GM18519 (cell line): ENCODE results near the gene TRAPPC14.
"Not testable (repeated sequence)": the region's sequence is repeated elsewhere in the genome, so short reads cannot be mapped to it uniquely, and the experiment has no call there.

ENCODE experiments used
- ATAC-seq: cut with Tn5 transposase; IDR thresholded peaks from one replicate; pipeline ENCODE4 v1.9.1; 2021; ENCODE audit warnings: mild to moderate bottlenecking, moderate library complexity; ENCODE audit not compliant: unreplicated experiment, low FRiP score

Gene TRAPPC14

DNA sequence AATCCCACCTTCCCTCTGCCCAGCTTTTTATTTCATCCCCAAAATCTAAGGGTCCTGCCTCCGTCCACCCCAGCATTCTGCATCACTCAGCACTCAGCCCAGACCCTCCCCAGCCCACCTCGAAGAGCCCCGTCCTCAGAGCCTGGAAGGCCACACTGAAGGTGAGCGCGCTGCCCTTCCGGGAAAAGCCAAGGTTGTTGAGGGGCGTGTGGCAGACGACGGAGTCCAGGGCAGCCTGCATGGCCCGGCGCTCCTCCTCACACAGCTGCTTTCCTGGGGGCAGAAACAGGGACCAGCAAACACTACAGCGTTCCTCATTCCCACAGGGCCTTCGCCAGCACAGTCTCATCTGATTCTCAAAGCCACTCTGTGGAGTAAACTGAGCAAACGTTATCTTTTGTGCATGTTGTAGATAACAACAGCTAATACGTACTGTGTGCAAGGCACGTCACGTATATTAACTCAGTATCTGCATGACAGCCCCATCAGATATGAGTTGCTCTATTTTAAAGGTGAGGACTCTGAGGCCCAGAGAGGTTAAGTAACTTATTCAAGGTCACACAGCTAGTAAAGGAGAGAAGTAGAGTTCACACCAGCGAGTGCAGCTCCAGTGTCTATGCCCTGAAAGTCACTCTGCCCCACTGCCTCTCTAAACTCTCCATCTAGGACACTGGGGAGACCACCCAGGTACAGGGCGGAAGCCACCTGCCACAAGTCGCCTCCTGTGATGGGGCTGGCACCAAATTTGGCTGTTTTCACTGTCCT, 2.8 kb downstream of the TRAPPC14 start:
- ATAC-seq = no peak

DNA sequence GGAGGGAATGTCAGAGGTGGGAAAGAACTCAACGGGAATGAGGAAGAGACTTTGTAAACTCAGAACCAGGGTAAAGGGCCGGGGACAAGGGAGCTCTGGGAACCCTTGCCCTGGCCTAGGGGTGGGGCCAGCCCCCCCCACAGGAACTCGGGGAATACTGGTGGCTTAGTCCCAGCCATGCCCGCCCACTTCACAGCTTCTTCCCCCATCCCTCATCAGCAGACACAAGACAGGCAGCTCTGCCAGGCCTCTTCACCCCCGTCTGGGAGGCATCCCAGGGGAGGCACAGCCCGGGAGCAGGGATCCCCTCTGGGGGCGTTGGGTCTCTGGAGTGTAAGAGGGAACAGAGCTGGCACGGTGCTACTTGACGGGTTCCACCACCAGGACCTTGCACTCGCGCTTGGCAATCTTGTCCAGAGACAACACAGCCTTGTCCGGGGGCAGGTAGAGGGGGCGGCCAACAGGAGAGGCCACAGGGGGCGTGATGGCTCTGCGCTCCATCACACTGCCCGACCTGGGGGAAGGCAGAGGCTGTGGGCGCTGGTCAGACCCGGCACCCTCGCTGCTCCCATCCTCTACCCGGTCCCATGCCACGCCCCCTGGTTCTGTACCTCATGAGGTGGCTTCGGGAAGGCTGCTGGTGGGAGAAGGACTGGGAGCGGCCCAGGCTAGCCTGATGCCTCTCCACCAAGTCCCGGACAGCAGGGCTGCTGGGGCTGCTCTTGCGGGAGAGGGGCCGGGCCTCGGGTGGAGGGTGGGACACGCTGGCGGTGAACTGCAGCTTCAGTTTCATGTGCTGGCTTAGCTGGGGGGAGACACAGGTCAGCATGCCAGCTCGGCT, 3.7 kb downstream of the TRAPPC14 start:
- no peak for ATAC-seq

DNA sequence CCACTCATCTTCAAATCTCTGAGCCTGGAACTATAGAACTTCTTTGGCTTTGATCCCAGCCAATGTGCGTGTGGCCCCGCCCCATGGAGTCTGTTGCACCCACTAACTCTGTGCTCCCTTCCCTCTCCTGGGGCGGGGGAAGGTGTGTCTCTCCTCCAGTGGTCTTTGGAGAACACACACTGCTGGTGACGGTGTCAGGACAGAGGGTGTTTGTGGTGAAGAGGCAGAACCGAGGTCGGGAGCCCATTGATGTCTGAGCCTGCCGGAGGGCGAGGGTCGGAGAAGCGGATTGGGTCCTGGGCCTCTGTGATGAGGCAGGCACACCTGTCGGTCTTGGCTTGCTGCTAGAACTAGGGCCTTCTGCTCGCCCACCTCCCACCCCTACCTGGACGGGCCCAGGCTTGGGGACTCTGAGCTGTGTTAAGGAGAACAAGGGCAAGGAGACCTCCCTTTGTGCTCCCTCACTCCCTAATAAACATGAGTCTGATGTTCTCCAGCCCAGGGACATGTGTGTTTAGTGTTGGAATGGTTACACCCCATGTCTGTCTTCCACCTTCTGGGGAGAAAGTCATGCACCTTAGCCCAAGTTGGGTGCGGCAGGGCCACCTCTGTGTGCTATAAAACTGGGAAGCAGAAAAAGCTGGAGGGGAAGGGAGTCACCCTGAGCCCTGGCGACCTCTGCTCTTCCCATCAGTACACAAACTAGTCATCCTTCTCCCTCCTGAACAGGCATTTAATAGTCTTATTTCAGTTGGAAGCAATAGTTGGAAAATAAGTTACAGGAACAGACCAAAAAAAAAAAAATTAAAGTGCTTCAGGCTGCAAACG, 4.6 kb downstream of the TRAPPC14 start:
- no peak for ATAC-seq

DNA sequence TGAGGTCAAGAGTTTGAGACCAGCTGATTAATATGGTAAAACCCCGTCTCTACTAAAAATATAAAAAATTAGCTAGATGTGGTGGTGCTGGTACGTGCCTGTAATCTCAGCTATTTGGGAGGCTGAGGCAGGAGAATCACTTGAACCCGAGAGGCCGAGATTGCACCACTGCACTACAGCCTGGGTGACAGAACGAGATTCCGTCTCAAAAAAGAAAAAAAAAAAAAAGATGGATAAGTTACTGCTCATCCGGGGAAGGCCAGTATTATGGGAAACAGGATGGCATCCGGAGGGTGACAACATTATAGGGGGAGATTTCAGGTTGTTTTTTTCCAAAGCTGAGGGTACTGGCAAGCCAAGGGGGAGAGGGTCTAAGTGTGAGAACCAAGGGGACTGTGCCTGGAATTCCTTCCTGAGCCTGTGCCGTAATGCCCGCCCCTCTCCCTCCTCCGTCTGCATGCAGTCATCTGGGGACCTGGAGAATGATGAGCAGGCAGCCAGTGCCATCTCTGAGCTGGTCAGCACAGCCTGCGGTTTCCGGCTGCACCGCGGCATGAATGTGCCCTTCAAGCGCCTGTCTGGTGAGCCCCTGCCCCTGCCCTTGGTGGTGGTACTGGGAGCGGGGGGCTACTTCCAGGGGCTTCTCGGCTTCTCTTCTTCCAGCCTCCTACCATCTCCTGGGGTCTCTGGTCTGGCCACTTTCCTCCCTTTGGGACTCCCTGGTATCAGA, 5.4 kb downstream of the TRAPPC14 start:
- no peak for ATAC-seq

DNA sequence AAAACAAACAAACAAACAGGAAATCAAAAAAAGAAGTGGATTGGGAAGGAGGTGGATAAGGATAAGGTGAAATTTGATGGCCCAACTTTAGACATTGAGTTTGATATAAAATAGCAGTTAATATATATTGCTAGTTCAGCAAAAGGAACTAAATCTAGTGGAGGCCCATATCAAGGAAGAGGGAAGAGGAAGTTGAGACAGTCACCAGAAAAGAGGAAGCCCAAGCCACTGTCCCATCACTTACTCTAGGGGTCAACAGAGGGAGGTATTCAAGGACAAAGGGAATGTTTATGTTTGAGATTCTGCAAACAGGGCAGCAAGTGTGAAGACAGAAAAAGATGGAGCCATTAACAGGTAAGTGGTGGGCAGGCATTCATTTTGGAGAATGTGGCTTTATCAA, 6.1 kb downstream of the TRAPPC14 start:
- no peak for ATAC-seq

DNA sequence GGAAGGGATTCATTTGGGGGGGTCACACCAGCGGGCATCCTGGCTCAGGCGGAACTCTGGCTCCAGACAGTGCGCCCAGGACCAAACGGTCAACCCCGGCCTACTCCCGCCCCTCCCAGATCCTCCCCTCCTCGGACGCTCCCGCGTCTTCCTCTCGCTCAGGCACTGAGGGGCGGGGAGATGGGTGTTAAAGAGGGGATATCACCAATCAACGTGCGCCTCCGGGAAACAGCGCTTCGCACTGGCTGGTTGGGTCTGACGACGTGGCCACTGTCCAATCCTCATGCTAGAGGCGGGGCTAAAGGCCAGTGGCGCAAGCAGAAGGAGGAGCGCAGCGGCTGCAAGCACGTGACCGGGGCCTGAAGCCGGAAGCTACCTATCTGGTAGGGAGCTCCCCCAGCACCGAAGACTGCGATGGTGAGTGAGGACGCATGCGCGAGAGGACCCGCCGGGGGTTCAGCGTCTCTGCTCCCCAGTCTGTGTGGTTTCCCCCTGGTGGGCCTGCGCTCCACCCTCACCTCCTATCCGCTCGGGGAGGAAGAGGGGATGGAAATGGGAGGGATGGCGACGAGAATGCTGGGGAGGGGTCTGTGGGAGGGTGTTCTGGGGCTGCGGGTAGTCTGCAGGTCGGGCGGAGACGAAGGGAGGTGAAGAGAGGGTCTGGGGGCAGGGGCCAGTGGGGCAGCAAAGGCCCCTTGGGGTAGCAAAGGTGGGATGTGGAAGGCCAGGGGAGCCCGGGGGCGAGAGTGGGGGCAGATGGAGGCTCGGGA, 9.8 kb downstream of the TRAPPC14 start, which contains the start of gene LAMTOR4:
LAMTOR4 (plus strand) TSS at position 360 of the 770 bp plus-strand sequence; CDS start at position 415, 55 bp downstream.
- peak; percentile 95 for ATAC-seq

DNA sequence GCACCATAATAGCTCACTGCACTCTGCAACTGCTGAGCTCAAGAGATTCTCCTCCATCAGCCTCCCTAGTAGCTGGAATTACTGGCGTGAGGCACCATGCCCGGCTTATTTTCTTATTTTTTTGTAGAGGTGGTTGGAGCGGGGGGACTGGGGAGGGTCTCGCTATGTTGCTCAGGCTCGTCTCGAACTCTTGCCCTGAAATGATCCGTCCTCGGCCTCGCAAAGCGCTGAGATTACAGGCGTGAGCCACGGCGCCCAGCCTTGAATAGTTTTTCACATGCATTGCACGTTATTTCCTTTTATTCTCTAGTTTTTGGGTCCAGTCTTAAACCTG, 10.3 kb downstream of the TRAPPC14 start:
- ATAC-seq = no peak

DNA sequence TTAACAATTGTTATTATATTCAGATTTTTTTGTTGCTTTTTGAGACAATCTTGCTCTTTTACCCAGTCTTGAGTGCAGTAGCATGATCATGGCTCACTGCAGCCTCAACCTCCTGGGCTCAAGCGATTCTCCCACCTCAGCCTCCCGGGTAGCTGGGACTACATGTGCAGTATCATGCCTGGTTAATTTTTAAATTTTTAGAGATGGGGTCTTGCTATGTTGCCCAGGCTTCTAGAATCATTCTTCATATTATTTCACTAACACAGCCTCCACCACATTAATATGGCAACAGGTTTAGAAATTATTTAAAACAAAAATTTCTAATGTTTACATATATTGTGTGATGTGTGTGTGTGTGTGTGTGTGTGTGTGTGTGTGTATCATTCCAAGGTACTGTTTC, 11.2 kb downstream of the TRAPPC14 start:
- ATAC-seq = no peak

DNA sequence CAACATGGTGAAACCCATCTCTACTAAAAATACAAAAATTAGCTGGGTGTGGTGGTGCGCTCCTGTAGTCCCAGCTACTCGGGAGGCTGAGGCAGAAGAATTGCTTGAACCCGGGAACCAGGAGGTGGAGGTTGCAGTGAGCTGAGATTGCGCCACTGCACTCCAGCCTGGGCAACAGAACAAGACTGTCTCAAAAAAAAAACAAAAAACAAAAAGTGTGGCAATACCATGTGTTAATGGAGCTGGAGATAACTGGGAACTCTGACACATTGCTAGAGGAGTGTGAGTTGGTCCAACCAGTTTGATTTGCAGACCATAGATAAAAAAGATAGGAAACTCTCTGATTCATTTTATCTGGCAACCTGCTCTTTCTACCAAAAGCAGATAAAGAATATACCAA, 12.2 kb downstream of the TRAPPC14 start:
- not testable (repeated sequence) for ATAC-seq

DNA sequence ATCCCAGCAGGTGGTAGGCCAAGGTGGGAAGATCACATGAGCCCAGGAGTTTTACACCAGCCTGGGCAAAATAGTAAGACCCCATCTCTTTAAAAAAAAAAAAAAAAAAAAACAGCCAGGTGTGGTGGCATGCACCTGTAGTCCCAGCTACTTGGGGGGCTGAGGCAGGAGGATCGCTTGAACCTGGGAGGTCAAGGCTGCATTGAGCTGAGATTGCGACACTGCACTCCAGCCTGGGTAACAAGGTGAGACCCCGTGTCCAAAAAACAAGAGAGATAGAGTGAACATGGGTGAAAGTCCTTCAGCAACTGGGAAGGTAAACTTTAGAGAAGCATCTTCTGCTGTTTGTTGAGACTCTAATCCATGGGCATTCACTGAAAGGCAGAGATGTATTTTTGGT, 16.1 kb downstream of the TRAPPC14 start:
- ATAC-seq = no peak

DNA sequence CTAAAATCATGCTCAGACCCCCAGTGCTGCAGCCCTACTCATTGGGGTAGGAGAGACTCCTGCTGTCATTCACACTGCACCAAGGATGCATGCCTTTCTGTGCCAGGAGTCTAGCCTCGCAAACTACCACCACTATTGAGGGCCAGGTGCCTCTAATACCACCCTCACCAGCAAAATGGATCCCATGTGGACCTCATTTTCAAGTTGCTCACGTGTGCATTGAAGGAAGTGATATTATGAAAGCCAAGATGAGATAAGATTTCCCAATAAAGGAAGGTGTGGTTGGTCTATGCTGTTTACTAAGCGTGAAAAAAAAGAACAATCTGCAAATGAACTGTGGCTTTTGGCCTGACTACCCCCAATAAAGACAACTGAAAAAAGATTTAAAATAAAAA, 17.0 kb downstream of the TRAPPC14 start:
- ATAC-seq = no peak

DNA sequence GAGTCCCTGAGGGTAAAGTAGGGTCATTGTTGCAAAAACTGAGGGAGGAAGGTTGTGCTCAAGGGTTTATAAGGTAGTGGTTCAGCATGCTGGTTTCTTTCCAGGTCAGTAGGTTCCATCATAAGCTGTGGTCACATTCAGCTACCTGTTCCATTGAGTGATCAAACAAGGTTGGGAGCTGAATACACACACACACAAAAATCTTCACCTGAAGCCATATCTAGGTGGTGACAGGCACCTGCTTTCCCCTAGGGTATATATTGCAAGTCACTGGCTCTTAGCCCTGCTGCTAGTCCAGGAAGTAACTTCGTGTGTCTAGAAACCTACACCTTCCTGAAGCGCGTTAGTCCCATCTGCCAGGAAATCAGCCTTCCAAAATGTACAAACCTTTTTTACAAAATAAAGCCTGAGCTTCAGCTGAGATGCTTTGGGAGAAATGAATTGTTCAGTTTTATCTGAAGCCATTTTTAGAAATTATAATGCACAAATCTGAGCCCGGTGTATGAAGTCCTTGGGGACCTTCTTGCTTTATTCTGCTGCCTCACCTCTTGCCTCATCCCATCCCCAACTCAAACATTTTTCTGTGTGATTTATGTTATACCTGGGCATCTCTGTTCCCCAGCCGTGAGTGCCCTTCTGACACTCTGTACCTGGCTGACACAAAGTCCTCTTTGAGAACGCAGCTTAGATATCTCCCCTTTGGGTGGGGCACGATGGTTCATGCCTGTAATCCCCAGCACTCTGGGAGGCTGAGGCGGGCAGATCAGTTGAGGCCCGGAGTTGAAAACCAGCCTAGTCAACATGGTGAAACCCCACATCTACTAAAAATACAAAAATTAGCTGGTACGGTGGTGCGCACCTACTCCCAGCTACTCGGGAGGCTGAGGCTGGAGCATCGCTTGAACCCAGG, 20.4 kb downstream of the TRAPPC14 start:
- no peak for ATAC-seq

DNA sequence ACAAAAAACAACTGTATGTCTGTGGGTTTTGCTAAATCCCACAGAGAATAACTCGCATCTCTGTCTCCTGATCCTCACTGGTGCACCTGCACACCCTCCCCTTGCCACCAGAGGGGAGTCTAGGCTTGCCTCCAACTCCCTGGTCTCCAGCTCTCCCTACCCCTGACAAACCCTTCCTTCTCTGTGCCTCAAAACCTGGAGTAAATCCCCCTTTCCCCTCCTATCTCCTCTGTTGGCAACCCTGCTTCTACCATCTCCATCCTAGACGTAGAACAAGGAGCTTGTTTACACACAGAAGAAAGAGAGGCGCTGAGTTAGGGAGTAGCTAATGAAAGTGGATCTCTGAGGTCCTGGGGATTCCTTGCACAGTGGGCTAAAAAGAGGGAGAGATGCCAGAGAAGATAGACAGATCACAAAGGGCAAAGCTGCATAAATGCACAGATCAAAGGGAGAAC, 25.8 kb downstream of the TRAPPC14 start:
- no peak for ATAC-seq

DNA sequence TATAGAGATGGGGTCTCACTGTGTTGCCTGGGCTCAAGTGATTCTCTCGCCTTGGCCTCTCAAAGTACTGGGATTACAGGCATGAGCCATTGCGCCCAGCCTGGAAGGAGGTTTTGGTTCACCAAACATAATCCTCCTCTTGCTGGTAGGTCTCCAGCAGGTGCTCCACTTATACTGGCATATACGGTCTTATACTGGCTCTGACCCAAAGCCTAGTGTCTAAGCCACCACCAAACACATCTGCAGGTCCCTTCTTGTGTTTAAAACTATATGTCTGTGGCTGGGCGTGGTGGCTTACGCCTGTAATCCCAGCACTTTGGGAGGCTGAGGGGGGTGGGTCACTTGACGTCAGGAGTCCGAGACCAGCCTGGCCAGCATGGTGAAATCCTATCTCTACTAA, 26.4 kb downstream of the TRAPPC14 start:
- ATAC-seq = no peak

DNA sequence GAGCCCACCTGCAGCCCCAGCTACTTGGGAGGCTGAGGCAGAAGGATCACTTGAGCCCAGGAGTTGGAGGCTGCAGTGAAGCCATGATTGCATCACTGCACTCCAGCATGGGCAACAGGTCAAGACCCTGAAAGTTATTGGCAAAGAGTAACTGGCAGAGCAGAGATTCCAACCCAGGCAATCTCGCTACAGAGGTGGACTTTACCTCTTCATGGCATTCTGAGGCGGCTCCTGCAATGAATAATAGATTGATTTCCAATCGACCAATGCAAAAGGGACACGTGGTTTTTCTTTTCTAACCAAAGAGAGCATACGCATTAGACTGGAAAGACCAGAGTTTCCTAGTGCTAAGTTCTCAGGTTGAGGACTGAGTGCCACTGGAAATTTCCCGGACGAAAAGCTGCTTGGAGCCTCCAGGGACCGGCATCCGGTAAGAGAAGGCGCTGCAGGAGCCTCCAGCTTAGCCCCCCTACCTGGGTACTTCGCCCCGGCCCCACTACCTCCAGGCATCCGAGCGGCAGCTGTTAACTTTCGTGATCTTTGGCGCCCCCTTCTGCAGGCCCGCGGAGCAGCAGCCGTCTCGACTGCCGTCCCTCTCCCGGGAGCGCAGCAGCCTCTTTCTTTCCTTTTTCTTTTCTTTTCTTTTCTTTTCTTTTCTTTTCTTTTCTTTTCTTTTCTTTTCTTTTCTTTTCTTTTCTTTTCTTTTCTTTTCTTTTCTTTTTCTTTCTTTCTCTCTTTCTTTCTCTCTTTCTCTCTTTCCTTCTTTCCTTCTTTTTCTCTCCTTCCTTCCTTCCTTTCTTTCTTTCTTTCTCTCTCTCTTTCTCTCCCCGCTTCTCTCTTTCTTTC, 27.7 kb downstream of the TRAPPC14 start:
- no peak for ATAC-seq

DNA sequence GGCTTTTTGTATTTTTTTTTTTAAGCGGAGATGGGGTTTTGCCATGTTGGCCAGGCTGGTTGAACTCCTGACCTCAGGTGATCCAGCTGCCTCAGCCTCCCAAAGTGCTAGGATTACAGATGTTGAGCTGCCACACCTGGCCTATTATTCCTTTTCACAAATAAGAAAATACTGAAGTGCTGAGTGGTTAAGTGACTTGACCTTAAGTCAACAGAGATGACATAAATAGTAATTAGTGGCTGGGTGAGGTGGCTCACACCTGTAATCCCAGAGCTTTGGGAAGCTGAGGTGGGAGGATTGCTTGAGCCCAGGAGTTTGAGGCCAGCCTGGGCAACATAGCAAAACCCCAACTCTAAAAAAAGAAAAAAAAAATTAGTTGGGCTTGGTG, 28.3 kb downstream of the TRAPPC14 start:
- ATAC-seq = not testable (repeated sequence)

DNA sequence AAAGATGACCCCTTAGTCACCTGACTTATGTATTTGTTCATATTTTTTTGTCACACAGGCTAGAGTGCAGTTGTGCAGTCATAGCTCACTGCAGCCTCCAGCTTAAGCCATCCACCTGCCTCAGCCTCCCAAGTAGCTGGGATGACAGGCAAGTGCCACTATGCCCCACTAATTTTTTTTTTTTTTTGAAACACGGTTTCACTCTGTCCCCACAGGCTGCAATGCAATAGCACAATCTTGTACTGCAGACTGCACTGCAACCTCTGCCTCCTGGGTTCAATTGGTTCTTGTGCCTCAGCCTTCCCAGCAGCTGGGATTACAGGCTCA, 29.9 kb downstream of the TRAPPC14 start:
- ATAC-seq = no peak
